Measurements from ENCODE around the gene DENND2A.
"Not testable (repeated sequence)": the region's sequence is repeated elsewhere in the genome, so short reads cannot be mapped to it uniquely, and the experiment has no call there.

The DENND2A gene

DNA sequence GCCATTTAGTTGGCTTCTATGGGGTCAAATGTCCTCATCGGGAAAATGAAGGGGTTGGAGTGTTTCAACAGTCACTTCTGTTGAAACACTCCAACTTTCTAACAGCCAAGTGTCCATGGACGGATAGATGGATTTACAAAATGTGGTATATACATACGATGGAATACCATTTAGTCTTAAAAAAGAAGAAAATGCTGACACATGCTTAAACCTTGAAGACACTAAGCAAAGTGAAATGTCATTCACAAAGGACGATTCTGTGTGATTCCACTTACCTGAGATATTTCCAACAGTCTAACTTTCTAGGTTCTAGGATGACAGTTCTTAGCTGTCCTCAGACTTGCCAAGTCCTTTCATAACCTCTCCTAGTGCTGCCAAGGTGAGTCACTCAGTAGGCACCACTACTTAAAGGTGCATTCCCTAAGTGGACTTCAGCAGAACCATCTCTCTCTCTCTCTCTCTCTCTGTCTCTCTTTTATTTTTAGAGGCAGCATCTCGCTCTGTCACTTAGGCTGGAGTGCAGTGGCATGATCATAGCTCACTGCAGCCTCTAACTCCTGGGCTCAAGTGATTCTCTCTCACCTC lies 69.0 kb downstream of the DENND2A start:
- no peak for DNase-seq
- in situ Hi-C loops (cut with HindIII; ENCODE audit: low pct_ligation_motif_present, low pct_unique_long_range_greater_than_20kb, low sequenced_read_pairs), result no loop called here

GRCh38 chr7:140570120-140570519 lies 70.5 kb downstream of the DENND2A start:
- DNase-seq, result no peak
- in situ Hi-C loops (cut with HindIII; ENCODE audit: low pct_ligation_motif_present, low pct_unique_long_range_greater_than_20kb, low sequenced_read_pairs), result no loop called here

- DNase-seq, result no peak
- in situ Hi-C loops (cut with HindIII; ENCODE audit: low pct_ligation_motif_present, low pct_unique_long_range_greater_than_20kb, low sequenced_read_pairs), result no loop called here
Observed at GRCh38 chr7:140568021-140568813, 72.4 kb downstream of the DENND2A start.

DNA sequence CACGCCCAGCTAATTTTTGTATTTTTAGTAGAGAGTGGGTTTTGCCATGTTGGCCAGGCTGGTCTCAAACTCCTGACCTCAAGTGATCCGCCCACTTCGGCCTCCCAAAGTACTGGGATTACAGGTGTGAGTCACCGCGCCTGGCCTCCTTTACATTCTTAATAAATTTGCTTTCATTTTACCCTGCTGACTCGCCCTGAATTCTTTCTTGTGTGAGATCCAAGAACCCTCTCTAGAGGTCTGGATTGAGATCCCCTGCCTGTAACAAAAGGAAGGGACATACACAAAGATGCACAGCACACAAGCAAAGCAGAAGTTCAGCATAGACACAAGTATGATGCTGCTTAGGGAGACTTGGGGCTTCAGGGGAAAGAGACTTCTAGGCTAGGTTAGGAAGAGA lies 74.4 kb downstream of the DENND2A start:
- peak; percentile 42 for DNase-seq

GRCh38 chr7:140565761-140566160 lies 74.9 kb downstream of the DENND2A start:
- in situ Hi-C loops (cut with HindIII; ENCODE audit: low pct_ligation_motif_present, low pct_unique_long_range_greater_than_20kb, low sequenced_read_pairs); DNase-seq: not testable (repeated sequence)

More for the DNA sequence above, 74.4 kb downstream of the DENND2A start:
- in situ Hi-C loops (cut with HindIII; ENCODE audit: low pct_ligation_motif_present, low pct_unique_long_range_greater_than_20kb, low sequenced_read_pairs), result not testable (repeated sequence)

DNA sequence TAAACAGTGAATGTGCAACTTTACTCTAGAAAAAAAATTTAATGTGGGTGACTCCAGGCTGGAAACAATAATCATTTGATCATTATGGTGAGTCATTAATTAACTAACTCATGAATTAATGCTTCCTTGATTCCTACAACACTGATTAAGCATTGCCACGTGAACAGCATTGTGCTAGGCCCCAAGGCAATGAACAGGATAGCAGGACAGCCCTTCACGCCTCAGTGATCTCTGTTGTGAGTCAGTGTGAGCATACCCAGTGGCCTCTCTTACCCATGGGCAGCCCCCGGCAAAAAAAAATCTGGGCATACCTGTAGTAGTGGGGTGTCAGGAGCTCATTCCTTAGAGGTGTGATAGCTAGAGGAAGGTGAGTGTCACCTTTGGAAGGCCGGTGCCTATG lies 76.0 kb downstream of the DENND2A start:
- in situ Hi-C loops (cut with HindIII; ENCODE audit: low pct_ligation_motif_present, low pct_unique_long_range_greater_than_20kb, low sequenced_read_pairs), result no loop called here
- peak; percentile 85 for DNase-seq

DNA sequence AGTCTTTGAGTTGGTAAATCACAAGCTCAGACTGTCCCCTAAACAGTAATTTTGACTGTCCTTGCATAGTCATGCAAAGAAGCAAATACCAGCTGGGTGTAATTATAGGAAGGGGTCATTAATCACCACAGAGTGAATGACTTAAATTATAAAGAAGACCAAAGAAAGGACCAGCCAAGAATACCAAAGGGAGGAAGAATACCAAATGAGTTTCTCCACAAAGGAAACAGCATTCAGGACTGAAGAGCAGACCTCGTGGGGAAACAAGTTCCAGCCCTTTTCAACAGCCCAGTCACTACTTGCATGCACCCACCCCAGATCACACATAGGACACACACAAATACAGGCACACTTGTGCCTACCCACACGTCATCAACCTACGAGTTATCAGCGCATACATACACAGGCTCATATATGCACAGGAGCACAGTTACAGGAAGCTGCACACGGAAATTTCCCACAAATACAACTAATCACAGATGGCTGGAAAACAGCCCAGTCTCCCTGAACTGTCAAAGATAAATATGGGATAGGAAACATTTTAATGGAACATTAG lies 77.6 kb downstream of the DENND2A start:
- DNase-seq, result no peak
- in situ Hi-C loops (cut with HindIII; ENCODE audit: low pct_ligation_motif_present, low pct_unique_long_range_greater_than_20kb, low sequenced_read_pairs), result no loop called here

DNA sequence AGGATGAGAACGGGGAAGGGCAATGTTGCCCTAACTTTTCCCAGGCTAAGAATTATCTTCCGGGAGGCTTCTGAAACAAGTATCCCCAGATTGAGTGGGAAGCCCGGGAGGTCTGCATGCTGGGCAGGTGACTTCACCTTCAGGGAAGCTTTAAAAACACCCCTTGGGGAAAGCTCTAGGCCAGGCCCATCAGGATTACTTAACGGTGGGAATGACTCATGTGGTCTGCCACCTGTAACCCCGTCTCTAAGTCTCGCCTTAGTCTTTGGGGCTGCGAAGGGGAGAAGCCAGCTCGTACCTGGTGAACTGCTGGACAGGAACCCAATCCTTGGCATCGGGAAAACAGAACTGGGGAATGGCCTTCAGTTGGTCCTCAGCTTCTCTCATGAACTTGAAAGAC lies 81.2 kb downstream of the DENND2A start:
- DNase-seq, result no peak
- in situ Hi-C loops (cut with HindIII; ENCODE audit: low pct_ligation_motif_present, low pct_unique_long_range_greater_than_20kb, low sequenced_read_pairs), result no loop called here

GRCh38 chr7:140557809-140558518 lies 82.6 kb downstream of the DENND2A start:
- DNase-seq, result no peak
- in situ Hi-C loops (cut with HindIII; ENCODE audit: low pct_ligation_motif_present, low pct_unique_long_range_greater_than_20kb, low sequenced_read_pairs), result no loop called here

DNA sequence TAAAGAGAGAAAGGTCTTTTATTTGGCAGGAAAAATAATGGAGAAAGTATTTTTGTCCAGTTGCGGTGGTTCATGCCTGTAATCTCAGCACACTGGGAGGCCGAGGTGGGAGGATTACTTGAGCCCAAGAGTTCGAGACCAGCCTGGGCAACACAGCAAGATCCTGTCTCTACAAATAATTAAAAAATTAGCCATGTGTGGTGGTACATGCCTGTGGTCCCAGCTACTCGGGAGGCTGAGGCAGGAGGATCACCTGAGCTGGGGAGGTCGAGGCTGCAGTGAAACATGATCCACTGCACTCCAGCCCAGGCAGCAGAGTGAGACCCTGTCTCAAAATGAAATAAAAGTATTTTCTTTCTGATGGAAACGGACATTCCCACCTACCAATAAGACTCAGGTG lies 83.5 kb downstream of the DENND2A start:
- in situ Hi-C loops (cut with HindIII; ENCODE audit: low pct_ligation_motif_present, low pct_unique_long_range_greater_than_20kb, low sequenced_read_pairs), result no loop called here
- DNase-seq, result no peak

DNA sequence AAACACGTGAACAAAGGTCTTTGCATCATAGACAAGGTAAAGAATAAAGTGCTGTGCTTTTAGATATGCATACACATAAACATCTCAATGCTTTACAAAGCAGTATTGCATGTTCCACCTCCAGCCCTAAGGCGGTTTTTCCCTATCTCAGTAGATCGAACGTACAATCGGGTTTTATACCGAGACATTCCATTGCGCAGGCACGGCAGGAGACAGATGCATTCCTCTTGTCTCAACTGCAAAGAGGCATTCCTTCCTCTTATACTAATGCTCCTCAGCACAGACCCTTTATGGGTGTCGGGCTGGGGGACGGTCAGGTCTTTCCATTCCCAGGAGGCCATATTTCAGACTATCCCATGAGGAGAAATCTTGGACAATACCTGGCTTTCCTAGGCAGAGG lies 87.4 kb downstream of the DENND2A start:
- in situ Hi-C loops (cut with HindIII; ENCODE audit: low pct_ligation_motif_present, low pct_unique_long_range_greater_than_20kb, low sequenced_read_pairs); DNase-seq: not testable (repeated sequence)

GRCh38 chr7:140552240-140552679 lies 88.4 kb downstream of the DENND2A start:
- in situ Hi-C loops (cut with HindIII; ENCODE audit: low pct_ligation_motif_present, low pct_unique_long_range_greater_than_20kb, low sequenced_read_pairs), result no loop called here
- DNase-seq, result no peak

DNA sequence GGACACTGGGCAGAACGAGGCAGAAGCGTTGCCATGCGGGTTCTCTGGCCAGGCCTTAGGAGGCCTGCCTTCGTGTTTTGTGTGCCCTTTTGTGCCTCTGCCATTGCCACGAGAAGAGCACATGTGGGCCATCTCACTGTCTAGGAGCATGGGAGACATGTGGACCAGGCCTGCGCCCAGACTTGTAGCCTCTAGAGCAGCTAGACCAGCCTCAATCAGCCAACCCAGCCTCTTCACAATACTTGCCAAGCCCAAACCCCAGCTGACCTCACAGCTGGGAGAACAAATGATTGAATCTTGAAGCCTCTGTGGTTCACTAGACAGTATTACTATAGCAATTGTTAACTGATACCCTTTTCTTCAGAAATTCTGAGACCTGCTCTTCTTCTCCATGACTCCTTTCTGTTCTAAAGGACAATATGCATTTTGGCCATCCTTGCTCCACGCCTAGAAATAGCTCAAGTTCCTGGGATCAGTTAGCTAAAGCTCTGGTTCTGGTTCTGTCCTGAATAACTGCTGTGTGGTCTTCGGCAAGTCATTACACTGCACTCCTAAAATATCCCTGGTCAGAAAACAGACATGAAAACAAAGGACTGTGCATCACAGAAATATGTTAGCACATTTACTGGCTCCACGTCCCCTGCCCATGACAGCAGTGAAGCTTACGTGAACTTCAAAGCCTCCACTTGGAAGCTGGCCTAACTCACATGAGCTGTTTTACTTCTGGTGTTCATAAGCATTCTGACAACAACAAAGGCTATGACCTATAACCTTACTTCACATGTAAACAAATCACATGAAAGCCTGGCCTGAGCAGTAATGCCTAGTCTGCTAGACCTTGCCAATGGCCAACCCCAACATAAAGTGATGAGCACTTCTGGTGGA lies 89.0 kb downstream of the DENND2A start:
- no peak for DNase-seq
- in situ Hi-C loops (cut with HindIII; ENCODE audit: low pct_ligation_motif_present, low pct_unique_long_range_greater_than_20kb, low sequenced_read_pairs), result no loop called here

GRCh38 chr7:140546947-140547346 lies 93.7 kb downstream of the DENND2A start:
- in situ Hi-C loops (cut with HindIII; ENCODE audit: low pct_ligation_motif_present, low pct_unique_long_range_greater_than_20kb, low sequenced_read_pairs), result no loop called here
- DNase-seq, result no peak

DNA sequence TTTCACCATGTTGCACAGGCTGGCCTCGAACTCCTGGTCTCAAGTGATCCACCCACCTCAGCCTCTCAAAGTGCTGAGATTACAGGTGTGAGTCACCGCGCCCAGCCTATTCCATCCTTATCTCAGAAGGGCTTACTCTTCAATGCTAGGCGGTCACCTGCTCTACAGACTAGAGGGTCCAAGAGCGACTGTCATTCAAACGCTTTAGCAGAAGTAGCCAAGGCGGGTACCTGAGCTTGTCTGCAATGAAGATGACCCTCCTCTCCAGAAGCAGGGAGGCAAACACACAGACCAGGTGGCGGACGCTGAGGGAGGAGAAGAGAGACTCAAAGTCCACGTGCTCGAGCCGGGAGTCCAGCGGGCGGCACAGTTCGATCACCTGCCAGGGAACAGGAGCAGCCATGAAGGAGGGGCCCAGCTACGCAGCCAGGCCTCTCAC lies 96.2 kb downstream of the DENND2A start:
- in situ Hi-C loops (cut with HindIII; ENCODE audit: low pct_ligation_motif_present, low pct_unique_long_range_greater_than_20kb, low sequenced_read_pairs), result no loop called here
- no peak for DNase-seq

DNA sequence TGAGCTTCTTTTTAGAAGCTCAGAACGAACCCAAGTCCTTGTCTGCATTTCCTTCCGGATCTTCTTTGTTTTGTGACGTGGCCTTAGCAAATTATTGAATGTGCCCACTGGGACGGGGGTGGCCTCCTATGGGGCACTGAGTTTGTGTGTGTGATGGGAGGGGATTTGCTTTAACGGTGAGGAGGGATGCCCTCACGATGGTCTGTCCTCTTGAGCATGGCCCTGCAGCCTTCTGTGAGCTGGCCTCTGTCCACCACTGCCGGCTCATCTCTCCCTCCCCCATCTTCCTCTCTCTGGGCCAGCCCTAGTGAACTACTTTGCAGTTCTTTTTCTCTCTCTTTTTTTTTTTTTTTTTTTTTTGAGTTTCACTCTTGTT lies 98.4 kb downstream of the DENND2A start:
- in situ Hi-C loops (cut with HindIII; ENCODE audit: low pct_ligation_motif_present, low pct_unique_long_range_greater_than_20kb, low sequenced_read_pairs), result no loop called here
- DNase-seq, result no peak

DNA sequence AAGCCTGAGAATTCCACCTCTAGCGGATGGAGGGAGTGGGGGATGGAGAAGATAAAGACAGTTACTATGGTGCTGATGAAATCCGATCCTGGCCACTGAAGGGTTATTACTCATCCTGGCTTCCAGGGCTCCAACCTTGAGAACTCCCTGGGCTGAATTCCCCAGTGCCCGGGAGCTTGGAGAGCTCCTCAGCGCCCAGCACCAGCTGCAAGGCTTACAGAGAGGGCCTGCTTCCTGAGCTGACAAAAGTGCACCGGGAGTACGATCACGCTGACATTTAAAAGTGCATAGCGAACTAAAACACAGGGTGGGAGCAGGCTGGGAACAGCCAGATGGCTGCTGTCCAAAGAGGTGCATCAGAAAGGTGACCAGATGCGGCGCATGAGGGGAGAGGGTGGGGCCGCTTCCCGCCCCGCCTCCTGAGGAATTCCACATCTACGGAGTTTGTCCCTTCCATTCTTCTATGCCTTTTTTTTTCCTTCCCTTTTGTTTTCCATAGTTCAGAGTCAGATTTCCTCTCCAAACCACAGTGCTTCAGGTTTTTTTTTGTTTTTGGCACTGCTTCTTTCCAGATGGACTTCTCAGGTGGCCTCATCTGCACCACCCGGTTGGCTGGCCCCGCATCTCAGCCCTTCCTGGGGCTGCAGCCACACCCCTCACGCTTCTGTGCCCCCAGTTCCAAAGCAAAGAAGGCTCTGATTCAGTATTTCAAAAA lies 98.9 kb downstream of the DENND2A start:
- peak; percentile 91 for DNase-seq
- in situ Hi-C loops (cut with HindIII; ENCODE audit: low pct_ligation_motif_present, low pct_unique_long_range_greater_than_20kb, low sequenced_read_pairs), result no loop called here

- DNase-seq, result no peak
- in situ Hi-C loops (cut with HindIII; ENCODE audit: low pct_ligation_motif_present, low pct_unique_long_range_greater_than_20kb, low sequenced_read_pairs), result no loop called here
Observed at GRCh38 chr7:140541176-140541512, 99.5 kb downstream of the DENND2A start.
